ENCODE measurements around the gene DCTPP1.

DNA sequence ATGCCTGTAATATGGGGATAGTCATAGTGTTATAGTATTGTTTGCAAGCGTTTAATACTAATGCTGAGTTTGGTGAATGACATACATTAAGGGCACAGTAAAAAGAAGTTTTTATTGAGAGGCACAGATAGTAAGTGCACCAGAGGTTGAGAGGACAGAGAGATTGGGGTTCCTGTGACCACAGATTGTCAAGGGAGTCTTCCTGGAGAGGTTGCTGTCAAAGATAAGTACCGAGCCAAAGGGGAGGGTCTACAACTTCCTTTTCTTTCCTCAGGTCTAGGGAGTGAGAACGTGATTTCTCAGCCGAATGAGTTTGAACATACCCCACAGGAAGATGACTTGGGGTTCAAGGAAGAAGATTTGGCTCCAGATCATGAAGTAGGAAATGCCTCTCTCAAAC lies 32.8 kb downstream of the DCTPP1 start:
- TF ChIP-seq POLR2AphosphoS5 (IDR thresholded peaks at IDR 0.05; ENCODE audit: low read depth, low read length) (no peak), EP300 (IDR thresholded peaks at IDR 0.05; ENCODE audit: borderline replicate concordance in 1 of 2, low read depth in 1 of 2, low read length in 1 of 2) (no peak), TCF12 (IDR thresholded peaks at IDR 0.05) (no peak), CHD2 (IDR thresholded peaks at IDR 0.05; ENCODE audit: low read length, partially characterized antibody) (no peak), FOXM1 (IDR thresholded peaks at IDR 0.05; ENCODE audit: low read depth) (no peak), TAF1 (IDR thresholded peaks at IDR 0.05; ENCODE audit: borderline replicate concordance, low read depth, low read length) (no peak), RFX5 (IDR thresholded peaks at IDR 0.05; ENCODE audit: low read length) (no peak)
- TF ChIP-seq, protein P1, sequence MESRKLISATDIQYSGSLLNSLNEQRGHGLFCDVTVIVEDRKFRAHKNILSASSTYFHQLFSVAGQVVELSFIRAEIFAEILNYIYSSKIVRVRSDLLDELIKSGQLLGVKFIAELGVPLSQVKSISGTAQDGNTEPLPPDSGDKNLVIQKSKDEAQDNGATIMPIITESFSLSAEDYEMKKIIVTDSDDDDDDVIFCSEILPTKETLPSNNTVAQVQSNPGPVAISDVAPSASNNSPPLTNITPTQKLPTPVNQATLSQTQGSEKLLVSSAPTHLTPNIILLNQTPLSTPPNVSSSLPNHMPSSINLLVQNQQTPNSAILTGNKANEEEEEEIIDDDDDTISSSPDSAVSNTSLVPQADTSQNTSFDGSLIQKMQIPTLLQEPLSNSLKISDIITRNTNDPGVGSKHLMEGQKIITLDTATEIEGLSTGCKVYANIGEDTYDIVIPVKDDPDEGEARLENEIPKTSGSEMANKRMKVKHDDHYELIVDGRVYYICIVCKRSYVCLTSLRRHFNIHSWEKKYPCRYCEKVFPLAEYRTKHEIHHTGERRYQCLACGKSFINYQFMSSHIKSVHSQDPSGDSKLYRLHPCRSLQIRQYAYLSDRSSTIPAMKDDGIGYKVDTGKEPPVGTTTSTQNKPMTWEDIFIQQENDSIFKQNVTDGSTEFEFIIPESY (IDR thresholded peaks at IDR 0.05; ENCODE audit: borderline replicate concordance, low read depth): no peak
- TF ChIP-seq, protein P2, sequence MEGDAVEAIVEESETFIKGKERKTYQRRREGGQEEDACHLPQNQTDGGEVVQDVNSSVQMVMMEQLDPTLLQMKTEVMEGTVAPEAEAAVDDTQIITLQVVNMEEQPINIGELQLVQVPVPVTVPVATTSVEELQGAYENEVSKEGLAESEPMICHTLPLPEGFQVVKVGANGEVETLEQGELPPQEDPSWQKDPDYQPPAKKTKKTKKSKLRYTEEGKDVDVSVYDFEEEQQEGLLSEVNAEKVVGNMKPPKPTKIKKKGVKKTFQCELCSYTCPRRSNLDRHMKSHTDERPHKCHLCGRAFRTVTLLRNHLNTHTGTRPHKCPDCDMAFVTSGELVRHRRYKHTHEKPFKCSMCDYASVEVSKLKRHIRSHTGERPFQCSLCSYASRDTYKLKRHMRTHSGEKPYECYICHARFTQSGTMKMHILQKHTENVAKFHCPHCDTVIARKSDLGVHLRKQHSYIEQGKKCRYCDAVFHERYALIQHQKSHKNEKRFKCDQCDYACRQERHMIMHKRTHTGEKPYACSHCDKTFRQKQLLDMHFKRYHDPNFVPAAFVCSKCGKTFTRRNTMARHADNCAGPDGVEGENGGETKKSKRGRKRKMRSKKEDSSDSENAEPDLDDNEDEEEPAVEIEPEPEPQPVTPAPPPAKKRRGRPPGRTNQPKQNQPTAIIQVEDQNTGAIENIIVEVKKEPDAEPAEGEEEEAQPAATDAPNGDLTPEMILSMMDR (IDR thresholded peaks at IDR 0.05): no peak
- TF ChIP-seq, protein P3, sequence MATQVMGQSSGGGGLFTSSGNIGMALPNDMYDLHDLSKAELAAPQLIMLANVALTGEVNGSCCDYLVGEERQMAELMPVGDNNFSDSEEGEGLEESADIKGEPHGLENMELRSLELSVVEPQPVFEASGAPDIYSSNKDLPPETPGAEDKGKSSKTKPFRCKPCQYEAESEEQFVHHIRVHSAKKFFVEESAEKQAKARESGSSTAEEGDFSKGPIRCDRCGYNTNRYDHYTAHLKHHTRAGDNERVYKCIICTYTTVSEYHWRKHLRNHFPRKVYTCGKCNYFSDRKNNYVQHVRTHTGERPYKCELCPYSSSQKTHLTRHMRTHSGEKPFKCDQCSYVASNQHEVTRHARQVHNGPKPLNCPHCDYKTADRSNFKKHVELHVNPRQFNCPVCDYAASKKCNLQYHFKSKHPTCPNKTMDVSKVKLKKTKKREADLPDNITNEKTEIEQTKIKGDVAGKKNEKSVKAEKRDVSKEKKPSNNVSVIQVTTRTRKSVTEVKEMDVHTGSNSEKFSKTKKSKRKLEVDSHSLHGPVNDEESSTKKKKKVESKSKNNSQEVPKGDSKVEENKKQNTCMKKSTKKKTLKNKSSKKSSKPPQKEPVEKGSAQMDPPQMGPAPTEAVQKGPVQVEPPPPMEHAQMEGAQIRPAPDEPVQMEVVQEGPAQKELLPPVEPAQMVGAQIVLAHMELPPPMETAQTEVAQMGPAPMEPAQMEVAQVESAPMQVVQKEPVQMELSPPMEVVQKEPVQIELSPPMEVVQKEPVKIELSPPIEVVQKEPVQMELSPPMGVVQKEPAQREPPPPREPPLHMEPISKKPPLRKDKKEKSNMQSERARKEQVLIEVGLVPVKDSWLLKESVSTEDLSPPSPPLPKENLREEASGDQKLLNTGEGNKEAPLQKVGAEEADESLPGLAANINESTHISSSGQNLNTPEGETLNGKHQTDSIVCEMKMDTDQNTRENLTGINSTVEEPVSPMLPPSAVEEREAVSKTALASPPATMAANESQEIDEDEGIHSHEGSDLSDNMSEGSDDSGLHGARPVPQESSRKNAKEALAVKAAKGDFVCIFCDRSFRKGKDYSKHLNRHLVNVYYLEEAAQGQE (IDR thresholded peaks at IDR 0.05; ENCODE audit: low read depth, low read length): no peak
- TF ChIP-seq, protein P4, sequence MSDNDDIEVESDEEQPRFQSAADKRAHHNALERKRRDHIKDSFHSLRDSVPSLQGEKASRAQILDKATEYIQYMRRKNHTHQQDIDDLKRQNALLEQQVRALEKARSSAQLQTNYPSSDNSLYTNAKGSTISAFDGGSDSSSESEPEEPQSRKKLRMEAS (IDR thresholded peaks at IDR 0.05; ENCODE audit: low read depth): no peak
- TF ChIP-seq, protein P5, sequence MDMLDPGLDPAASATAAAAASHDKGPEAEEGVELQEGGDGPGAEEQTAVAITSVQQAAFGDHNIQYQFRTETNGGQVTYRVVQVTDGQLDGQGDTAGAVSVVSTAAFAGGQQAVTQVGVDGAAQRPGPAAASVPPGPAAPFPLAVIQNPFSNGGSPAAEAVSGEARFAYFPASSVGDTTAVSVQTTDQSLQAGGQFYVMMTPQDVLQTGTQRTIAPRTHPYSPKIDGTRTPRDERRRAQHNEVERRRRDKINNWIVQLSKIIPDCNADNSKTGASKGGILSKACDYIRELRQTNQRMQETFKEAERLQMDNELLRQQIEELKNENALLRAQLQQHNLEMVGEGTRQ (IDR thresholded peaks at IDR 0.05; ENCODE audit: borderline replicate concordance, low read depth, low read length): no peak
